Hepatocyte (in vitro differentiated cells): ENCODE measurements around the gene SMIM41. TPM values are rescaled to one million over a fixed set of nuclear protein-coding genes. Genes with fewer than 3 reads are reported as not detected.

Experiments
- DNase-seq: peaks from one replicate; pipeline ENCODE4 v3.0.0-alpha.2; 2016; ENCODE audit warnings: low spot score
- H2AFZ ChIP-seq: fragments of 200-600 bp; sonication (generic); 2 replicates; pipeline ENCODE4 v1.6.0; 2016; ENCODE audit warnings: antibody characterized with exemption, mild to moderate bottlenecking
- H3K27ac ChIP-seq: fragments of 200-600 bp; sonication (generic); 2 replicates; pipeline ENCODE4 v1.5.1; 2016; ENCODE audit warnings: mild to moderate bottlenecking
- H3K27me3 ChIP-seq: fragments of 200-600 bp; sonication (generic); 2 replicates; pipeline ENCODE4 v1.6.1; 2016
- H3K36me3 ChIP-seq: fragments of 200-600 bp; sonication (generic); replicated peaks from 2 replicates; pipeline ENCODE4 v1.5.1; 2016; ENCODE audit warnings: low read depth; ENCODE audit not compliant: insufficient read depth
- H3K4me1 ChIP-seq: fragments of 200-600 bp; sonication (generic); 2 replicates; pipeline ENCODE4 v1.5.1; 2016; ENCODE audit warnings: mild to moderate bottlenecking, moderate library complexity; ENCODE audit not compliant: insufficient read depth
- H3K4me2 ChIP-seq: fragments of 200-600 bp; sonication (generic); 2 replicates; pipeline ENCODE4 v1.6.0; 2016
- H3K4me3 ChIP-seq: fragments of 200-600 bp; sonication (generic); 2 replicates; pipeline ENCODE4 v1.5.1; 2016; ENCODE audit warnings: mild to moderate bottlenecking
- H3K79me2 ChIP-seq: fragments of 200-600 bp; sonication (generic); 2 replicates; pipeline ENCODE4 v1.6.0; 2017; ENCODE audit warnings: mild to moderate bottlenecking
- H3K9me2 ChIP-seq: fragments of 200-600 bp; sonication (generic); replicated peaks from 2 replicates; pipeline ENCODE4 v1.6.0; 2017; ENCODE audit warnings: mild to moderate bottlenecking; ENCODE audit not compliant: insufficient read depth
- H3K9me3 ChIP-seq: fragments of 200-600 bp; sonication (generic); 2 replicates; pipeline ENCODE4 v1.5.1; 2016; ENCODE audit warnings: low read depth, mild to moderate bottlenecking
- H4K20me1 ChIP-seq: fragments of 200-600 bp; sonication (generic); 2 replicates; pipeline ENCODE4 v1.6.0; 2016; ENCODE audit warnings: mild to moderate bottlenecking; ENCODE audit not compliant: insufficient read depth, poor library complexity, severe bottlenecking
- CTCF ChIP-seq: fragments of 200-600 bp; sonication (generic); IDR thresholded peaks from 2 replicates; pipeline ENCODE4 v1.5.1; 2016; ENCODE audit warnings: antibody characterized with exemption, mild to moderate bottlenecking; ENCODE audit not compliant: poor library complexity
- EZH2 ChIP-seq: fragments of 200-600 bp; sonication (generic); IDR thresholded peaks from 2 replicates; pipeline ENCODE4 v1.6.1; 2016; ENCODE audit warnings: antibody characterized with exemption, mild to moderate bottlenecking, borderline replicate concordance
- EZH2phosphoT487 ChIP-seq: fragments of 200-600 bp; sonication (generic); IDR thresholded peaks from one replicate; pipeline ENCODE4 v1.6.1; 2018; ENCODE audit warnings: antibody characterized with exemption, mild to moderate bottlenecking, low read depth, moderate library complexity; ENCODE audit not compliant: unreplicated experiment, severe bottlenecking
- WGBS: methylation state at CpG from one replicate; pipeline ENCODE4 v1.1.6; 2016; ENCODE audit warnings: low lambda C conversion rate; ENCODE audit errors: missing lambda C conversion rate; 5-methylcytosine and 5-hydroxymethylcytosine counted together
- polyA plus RNA-seq: library from polyadenylated mRNA; unstranded; fragments of >200 nt; fragmentation: Nextera tagmentation; extraction: Ambion mirVana; gene quantifications from 2 replicates; pipeline ENCODE4 v1.2.1, GENCODE V29; 2016
- total RNA-seq: library from RNA; depleted of rRNA; stranded (reverse); fragments of >200 nt; gene quantifications from 2 replicates; pipeline ENCODE4 v1.2.3, GENCODE V29; 2014

SMIM41 gene
- total and polyA plus RNA-seq, 2 experiments from 2014 or later: not detected

GRCh38 chr12:52120951-52121823 lies 41.7 kb downstream of the SMIM41 start:
- Histone ChIP-seq H3K36me3 (no peaks in the 10 kb centered on the region), H2AFZ (no peak overlapping the region), H3K27ac (no peak overlapping the region), H4K20me1 (no peaks in the 10 kb centered on the region), H3K79me2 (no peaks in the 10 kb centered on the region), H3K9me2 (no peaks in the 10 kb centered on the region), H3K9me3 (no peaks in the 10 kb centered on the region), H3K4me3 (no peak overlapping the region), H3K27me3 (no peaks in the 10 kb centered on the region), H3K4me1 (peaks cover 6% of the 10 kb centered on the region), H3K4me2 (no peak overlapping the region)
- no peak for TF ChIP-seq EZH2
- no peak for TF ChIP-seq EZH2phosphoT487
- no peak for TF ChIP-seq CTCF
- DNase-seq: no peak
- 82% methylated on average over 19 of the region's 19 CpGs for WGBS

GRCh38 chr12:52121824-52122539 lies 42.5 kb downstream of the SMIM41 start:
- DNase-seq: peak; percentile 85
- Histone ChIP-seq H3K79me2 (no peaks in the 10 kb centered on the region), H3K9me2 (no peaks in the 10 kb centered on the region), H3K4me1 (peaks cover 12% of the 10 kb centered on the region), H3K4me2 (no peak overlapping the region), H3K27me3 (no peaks in the 10 kb centered on the region), H3K9me3 (no peaks in the 10 kb centered on the region), H3K27ac (no peak overlapping the region), H3K36me3 (no peaks in the 10 kb centered on the region), H2AFZ (no peak overlapping the region), H4K20me1 (no peaks in the 10 kb centered on the region), H3K4me3 (no peak overlapping the region)
- WGBS: 19% methylated on average over 18 of the region's 18 CpGs
- TF ChIP-seq CTCF: peak; percentile 75
- no peak for TF ChIP-seq EZH2phosphoT487
- no peak for TF ChIP-seq EZH2

- Histone ChIP-seq H3K27ac (no peak overlapping the region), H3K4me3 (no peak overlapping the region), H3K9me3 (no peaks in the 10 kb centered on the region), H3K4me1 (peaks cover 12% of the 10 kb centered on the region), H3K27me3 (no peaks in the 10 kb centered on the region), H3K36me3 (no peaks in the 10 kb centered on the region), H4K20me1 (no peaks in the 10 kb centered on the region), H3K9me2 (no peaks in the 10 kb centered on the region), H3K79me2 (no peaks in the 10 kb centered on the region), H2AFZ (no peak overlapping the region), H3K4me2 (no peak overlapping the region)
- DNase-seq: no peak
- 62% methylated on average over 4 of the region's 4 CpGs for WGBS
- TF ChIP-seq EZH2 (no peak), EZH2phosphoT487 (no peak), CTCF (no peak)
Observed at GRCh38 chr12:52122540-52122871, 43.0 kb downstream of the SMIM41 start.
